HL-60 (cell line): ENCODE measurements around the gene R3HDM1.
"Not testable (repeated sequence)": the region's sequence is repeated elsewhere in the genome, so short reads cannot be mapped to it uniquely, and the experiment has no call there.

Experiments
- DNase-seq, 2 experiments: peaks; one replicate each; pipeline ENCODE4 v3.0.0-alpha.2; 2010 to 2020; ENCODE audit warnings: low read depth in 1 of 2, low spot score in 1 of 2
- H3K27ac ChIP-seq: fragments of 250-450 bp; sonication (Bioruptor Pico); replicated peaks from 2 replicates; pipeline ENCODE4 v1.5.1; 2020; ENCODE audit warnings: mild to moderate bottlenecking, moderate library complexity
- H3K27me3 ChIP-seq: fragments of 250-450 bp; sonication (Bioruptor Pico); 2 replicates; pipeline ENCODE4 v1.5.1; 2021; ENCODE audit warnings: mild to moderate bottlenecking, moderate library complexity; ENCODE audit not compliant: insufficient read depth, poor library complexity, severe bottlenecking
- H3K4me3 ChIP-seq: replicated peaks from 2 replicates; pipeline ENCODE4 v1.5.1; 2011; ENCODE audit warnings: mild to moderate bottlenecking, control low read depth, low read length; ENCODE audit not compliant: insufficient read depth
- GABPA ChIP-seq: IDR thresholded peaks from 2 replicates; pipeline ENCODE4 v1.6.1; 2012; ENCODE audit warnings: low read depth
- POLR2AphosphoS5 ChIP-seq: IDR thresholded peaks from 2 replicates; pipeline ENCODE4 v1.6.1; 2012; ENCODE audit warnings: low read depth
- SPI1 ChIP-seq: IDR thresholded peaks from 2 replicates; pipeline ENCODE4 v1.6.1; 2012; ENCODE audit warnings: low read depth, mild to moderate bottlenecking, borderline replicate concordance
- TF ChIP-seq, protein P1 (sequence below): IDR thresholded peaks from 2 replicates; pipeline ENCODE4 v1.6.1; 2012; ENCODE audit warnings: low read depth; ENCODE audit not compliant: insufficient replicate concordance
- TF ChIP-seq, protein P2 (sequence below): IDR thresholded peaks from one replicate; pipeline ENCODE4 v1.5.1; 2011; ENCODE audit warnings: low read length, control low read depth, inconsistent platforms; ENCODE audit not compliant: insufficient read depth

R3HDM1 gene

DNA sequence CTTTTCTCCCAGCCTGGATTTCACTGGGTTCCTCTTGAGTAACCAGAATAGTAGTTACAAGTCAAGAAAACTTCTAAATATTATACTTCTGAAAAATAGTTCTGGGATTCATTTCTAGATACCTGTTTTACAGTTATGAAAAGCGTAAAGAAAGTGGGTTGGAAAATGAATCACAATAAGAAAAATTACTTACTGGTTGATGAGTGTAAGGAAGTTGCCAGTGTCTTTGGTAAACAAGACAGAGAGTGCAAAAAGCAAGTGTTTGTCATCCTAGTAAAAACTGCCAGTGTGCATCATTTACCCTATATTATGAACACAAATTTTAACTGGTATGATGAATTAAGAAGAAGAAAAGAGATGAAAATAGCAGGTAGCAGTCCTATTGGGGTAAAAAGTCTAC is 88.9 kb downstream of the R3HDM1 start:
- no peak overlapping the region for H3K27ac ChIP-seq
- TF ChIP-seq GABPA (no peak), SPI1 (no peak)
- no peak overlapping the region for H3K4me3 ChIP-seq
- no peak for DNase-seq
- H3K27me3 ChIP-seq: no peaks in the 10 kb centered on the region

DNA sequence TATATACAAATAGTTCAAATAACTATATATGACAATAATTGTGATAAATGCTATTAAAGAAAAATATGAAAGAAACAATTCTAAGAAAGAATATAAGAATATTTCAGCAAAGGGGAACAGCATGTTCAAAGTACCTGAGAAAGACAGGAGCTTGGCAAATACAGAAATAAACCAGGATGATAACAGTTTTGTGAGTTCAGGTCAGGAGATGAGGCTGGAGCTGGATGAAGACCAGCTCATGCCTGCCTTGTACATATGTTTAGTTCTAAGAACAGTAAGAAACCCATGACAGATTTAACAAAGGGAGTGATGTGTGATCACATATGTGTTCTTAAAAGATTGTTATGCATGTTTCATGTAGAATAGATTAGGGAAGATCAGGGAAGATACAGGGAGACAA is 98.2 kb downstream of the R3HDM1 start:
- Histone ChIP-seq H3K4me3 (no peak overlapping the region), H3K27ac (no peak overlapping the region), H3K27me3 (no peaks in the 10 kb centered on the region)
- DNase-seq: no peak
- TF ChIP-seq, protein P1, sequence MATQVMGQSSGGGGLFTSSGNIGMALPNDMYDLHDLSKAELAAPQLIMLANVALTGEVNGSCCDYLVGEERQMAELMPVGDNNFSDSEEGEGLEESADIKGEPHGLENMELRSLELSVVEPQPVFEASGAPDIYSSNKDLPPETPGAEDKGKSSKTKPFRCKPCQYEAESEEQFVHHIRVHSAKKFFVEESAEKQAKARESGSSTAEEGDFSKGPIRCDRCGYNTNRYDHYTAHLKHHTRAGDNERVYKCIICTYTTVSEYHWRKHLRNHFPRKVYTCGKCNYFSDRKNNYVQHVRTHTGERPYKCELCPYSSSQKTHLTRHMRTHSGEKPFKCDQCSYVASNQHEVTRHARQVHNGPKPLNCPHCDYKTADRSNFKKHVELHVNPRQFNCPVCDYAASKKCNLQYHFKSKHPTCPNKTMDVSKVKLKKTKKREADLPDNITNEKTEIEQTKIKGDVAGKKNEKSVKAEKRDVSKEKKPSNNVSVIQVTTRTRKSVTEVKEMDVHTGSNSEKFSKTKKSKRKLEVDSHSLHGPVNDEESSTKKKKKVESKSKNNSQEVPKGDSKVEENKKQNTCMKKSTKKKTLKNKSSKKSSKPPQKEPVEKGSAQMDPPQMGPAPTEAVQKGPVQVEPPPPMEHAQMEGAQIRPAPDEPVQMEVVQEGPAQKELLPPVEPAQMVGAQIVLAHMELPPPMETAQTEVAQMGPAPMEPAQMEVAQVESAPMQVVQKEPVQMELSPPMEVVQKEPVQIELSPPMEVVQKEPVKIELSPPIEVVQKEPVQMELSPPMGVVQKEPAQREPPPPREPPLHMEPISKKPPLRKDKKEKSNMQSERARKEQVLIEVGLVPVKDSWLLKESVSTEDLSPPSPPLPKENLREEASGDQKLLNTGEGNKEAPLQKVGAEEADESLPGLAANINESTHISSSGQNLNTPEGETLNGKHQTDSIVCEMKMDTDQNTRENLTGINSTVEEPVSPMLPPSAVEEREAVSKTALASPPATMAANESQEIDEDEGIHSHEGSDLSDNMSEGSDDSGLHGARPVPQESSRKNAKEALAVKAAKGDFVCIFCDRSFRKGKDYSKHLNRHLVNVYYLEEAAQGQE: no peak
- no peak for TF ChIP-seq GABPA
- no peak for TF ChIP-seq POLR2AphosphoS5
- TF ChIP-seq, protein P2, sequence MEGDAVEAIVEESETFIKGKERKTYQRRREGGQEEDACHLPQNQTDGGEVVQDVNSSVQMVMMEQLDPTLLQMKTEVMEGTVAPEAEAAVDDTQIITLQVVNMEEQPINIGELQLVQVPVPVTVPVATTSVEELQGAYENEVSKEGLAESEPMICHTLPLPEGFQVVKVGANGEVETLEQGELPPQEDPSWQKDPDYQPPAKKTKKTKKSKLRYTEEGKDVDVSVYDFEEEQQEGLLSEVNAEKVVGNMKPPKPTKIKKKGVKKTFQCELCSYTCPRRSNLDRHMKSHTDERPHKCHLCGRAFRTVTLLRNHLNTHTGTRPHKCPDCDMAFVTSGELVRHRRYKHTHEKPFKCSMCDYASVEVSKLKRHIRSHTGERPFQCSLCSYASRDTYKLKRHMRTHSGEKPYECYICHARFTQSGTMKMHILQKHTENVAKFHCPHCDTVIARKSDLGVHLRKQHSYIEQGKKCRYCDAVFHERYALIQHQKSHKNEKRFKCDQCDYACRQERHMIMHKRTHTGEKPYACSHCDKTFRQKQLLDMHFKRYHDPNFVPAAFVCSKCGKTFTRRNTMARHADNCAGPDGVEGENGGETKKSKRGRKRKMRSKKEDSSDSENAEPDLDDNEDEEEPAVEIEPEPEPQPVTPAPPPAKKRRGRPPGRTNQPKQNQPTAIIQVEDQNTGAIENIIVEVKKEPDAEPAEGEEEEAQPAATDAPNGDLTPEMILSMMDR: no peak
- no peak for TF ChIP-seq SPI1

DNA sequence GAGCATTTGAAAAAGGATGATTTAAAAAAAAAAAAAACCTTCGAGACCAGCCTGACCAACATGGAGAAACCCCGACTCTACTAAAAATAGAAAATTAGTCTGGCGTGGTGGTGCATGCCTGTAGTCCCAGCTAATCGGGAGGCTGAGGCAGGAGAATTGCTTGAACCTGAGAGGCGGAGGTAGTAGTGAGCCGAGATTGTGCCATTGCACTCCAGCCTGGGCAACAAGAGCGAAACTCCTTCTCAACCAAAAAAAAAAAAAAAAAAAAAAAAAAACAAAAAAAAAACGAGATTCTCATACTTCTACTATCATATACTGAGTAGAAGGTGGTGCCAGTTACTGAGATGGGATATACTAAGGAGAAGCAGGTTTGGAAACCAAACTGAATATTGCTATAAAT is 98.8 kb downstream of the R3HDM1 start:
- not testable (repeated sequence) for DNase-seq

DNA sequence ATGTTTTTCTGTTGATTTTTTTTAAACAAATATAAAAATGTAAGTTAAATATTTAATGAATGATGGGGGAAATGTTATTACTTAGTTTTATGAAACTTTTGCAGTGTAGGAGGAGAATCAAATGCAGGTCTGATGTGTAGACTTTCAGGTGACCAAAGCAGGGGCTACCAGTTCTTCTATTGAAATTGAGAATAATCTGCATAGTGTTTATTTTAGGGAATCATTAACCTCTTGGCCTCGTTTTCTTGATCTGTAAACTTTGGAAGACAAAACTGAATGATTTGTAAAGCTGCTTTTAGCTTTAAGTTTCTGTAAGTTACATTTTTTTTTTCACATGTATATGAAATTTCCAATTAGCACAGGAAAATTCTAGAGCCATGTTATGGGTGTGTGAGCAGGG is 99.2 kb downstream of the R3HDM1 start:
- no peak for DNase-seq
- TF ChIP-seq GABPA (no peak), POLR2AphosphoS5 (no peak), SPI1 (no peak)
- TF ChIP-seq, protein P1: no peak
- TF ChIP-seq, protein P2: no peak
- Histone ChIP-seq H3K4me3 (no peak overlapping the region), H3K27me3 (no peaks in the 10 kb centered on the region), H3K27ac (no peak overlapping the region)

More for the DNA sequence above, 98.8 kb downstream of the R3HDM1 start:
- H3K27me3 ChIP-seq, H3K4me3 ChIP-seq, H3K27ac ChIP-seq: not testable (repeated sequence)

DNA sequence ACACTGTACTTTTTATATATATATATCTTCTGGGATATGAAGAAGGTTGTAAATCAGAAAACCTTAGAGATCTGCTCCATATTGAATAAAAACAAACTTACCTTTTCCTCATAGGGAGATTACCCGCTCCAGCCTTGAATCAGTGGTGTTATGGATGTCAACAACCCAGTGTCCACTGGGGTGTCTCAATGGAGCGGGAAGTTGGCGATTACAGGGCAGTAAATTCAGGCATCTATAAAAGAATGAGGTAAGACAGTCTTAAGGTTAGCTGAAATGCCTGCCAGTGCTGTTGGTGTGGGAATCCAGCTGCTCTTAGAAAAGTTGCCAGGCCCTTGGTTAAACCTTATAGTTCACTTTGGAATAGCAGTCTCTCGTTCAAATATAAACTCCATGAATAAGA is 102.3 kb downstream of the R3HDM1 start:
- no peak for DNase-seq
- Histone ChIP-seq H3K27ac (no peak overlapping the region), H3K27me3 (no peaks in the 10 kb centered on the region), H3K4me3 (no peak overlapping the region)
- no peak for TF ChIP-seq SPI1
- TF ChIP-seq, protein P1: no peak
- TF ChIP-seq GABPA: no peak
- TF ChIP-seq, protein P2: no peak
- TF ChIP-seq POLR2AphosphoS5: no peak
